ENCODE measurements around the gene COL5A3. TPM values are rescaled to one million over a fixed set of nuclear protein-coding genes. Genes with fewer than 3 reads are reported as not detected.

The COL5A3 gene
- total and polyA plus RNA-seq, 12 donors, result 0.61 to 26.2 (median 6.8) TPM

DNA sequence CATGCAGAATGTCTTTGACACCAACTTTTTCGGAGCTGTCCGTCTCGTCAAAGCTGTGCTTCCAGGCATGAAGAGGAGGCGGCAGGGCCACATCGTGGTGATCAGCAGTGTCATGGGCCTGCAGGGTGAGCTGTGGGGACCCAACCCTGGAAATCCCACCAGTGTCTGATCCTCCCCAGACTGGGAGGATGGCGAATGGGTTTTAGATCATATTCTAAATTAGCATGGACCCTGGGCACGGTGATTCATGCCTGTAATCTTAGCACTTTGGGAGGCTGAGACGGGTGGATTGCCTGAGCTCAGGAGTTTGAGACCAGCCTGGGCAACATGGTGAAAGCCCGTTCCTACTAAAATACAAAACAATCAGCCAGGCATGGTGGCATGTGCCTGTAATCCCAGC is 8.5 kb upstream of the COL5A3 start:
- H3K4me1 ChIP-seq (replicated peaks in 1 of 2), result no peaks in the 10 kb centered on the region
- no peaks in the 10 kb centered on the region for H3K27me3 ChIP-seq
- TF ChIP-seq, protein P1, sequence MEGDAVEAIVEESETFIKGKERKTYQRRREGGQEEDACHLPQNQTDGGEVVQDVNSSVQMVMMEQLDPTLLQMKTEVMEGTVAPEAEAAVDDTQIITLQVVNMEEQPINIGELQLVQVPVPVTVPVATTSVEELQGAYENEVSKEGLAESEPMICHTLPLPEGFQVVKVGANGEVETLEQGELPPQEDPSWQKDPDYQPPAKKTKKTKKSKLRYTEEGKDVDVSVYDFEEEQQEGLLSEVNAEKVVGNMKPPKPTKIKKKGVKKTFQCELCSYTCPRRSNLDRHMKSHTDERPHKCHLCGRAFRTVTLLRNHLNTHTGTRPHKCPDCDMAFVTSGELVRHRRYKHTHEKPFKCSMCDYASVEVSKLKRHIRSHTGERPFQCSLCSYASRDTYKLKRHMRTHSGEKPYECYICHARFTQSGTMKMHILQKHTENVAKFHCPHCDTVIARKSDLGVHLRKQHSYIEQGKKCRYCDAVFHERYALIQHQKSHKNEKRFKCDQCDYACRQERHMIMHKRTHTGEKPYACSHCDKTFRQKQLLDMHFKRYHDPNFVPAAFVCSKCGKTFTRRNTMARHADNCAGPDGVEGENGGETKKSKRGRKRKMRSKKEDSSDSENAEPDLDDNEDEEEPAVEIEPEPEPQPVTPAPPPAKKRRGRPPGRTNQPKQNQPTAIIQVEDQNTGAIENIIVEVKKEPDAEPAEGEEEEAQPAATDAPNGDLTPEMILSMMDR (IDR thresholded peaks at IDR 0.05), result no peak
- TF ChIP-seq POLR2A (IDR thresholded peaks at IDR 0.05), result no peak
- H3K27ac ChIP-seq, result no peak overlapping the region
- WGBS, 4 donors, result 85 to 90% (median 89%) methylated on average over 9 of the region's 9 CpGs
- no peak overlapping the region for H3K4me3 ChIP-seq
- no peak for DNase-seq
- H3K36me3 ChIP-seq (replicated peaks in 1 of 2), result no peaks in the 10 kb centered on the region
- intact Hi-C loops (cut with DNase I), result no loop called here
- H3K9me3 ChIP-seq (replicated peaks in 1 of 3), result no peaks in the 10 kb centered on the region

DNA sequence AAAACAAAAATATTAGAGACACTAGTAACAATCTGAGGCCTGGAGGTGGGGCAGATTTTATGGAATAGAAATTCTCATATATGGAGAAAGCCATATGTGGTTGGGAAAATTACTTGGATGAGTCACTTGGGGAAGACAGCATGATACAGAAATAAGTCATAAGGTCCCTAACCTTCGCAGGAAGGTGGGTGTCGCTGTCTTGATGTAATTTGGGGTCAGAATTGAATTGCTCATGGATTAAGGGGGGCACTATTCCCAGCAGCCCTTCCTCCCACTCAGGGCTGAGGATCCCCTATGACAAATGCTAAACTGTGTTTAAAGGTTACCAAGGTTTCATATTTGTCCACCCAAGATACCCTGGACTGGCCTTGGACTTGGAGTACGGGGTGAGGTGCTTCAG is 8.0 kb upstream of the COL5A3 start:
- Histone ChIP-seq H3K27ac (no peak overlapping the region), H3K9me3 (replicated peaks in 1 of 3) (no peaks in the 10 kb centered on the region), H3K4me1 (replicated peaks in 1 of 2) (no peaks in the 10 kb centered on the region), H3K4me3 (no peak overlapping the region), H3K36me3 (replicated peaks in 1 of 2) (no peaks in the 10 kb centered on the region), H3K27me3 (peaks cover 3% of the 10 kb centered on the region)
- 57 to 78% (median 72%) methylated on average over 3 of the region's 3 CpGs for WGBS, 4 donors
- DNase-seq, result no peak
- intact Hi-C loops (cut with DNase I), result no loop called here
- TF ChIP-seq, protein P1 (IDR thresholded peaks at IDR 0.05), result no peak
- TF ChIP-seq POLR2A (IDR thresholded peaks at IDR 0.05), result no peak

DNA sequence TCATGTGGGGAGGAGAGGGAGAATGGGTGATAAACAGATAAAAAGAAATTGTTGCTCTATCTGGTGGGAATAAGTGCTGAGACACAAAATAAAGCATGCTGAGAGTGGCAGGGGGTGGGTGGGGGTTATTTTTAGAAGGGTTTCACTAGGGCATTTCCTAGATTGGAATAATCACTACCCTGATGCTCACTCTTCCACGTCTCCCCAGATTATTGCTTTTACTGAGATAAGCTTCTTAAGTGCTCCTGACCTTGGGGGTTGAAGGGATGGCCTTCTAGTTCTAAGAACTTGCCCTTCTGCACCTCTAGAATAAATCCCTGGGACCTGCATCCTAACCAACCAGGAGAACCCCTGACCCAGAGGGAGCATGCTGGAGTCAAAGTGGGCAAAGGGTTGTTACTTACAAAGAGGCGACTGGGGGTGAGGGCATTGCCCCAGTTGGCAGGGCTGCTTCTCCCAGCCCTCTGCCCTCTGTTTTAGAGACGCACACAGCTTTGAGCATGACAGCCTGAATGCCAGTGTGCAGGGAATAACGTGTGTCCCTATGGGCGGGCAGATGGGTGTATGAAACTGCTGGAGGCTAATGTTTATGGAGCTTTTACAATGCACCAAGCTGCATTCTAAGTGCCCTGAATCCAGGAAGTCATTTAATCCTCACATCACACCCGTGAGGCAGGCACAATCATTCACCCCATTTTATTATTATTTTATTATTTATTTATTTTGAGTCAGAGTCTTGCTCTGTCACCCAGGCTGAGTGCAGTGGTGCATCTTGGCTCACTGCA is 3.7 kb upstream of the COL5A3 start:
- TF ChIP-seq, protein P1 (IDR thresholded peaks at IDR 0.05), result no peak
- TF ChIP-seq POLR2A (IDR thresholded peaks at IDR 0.05), result no peak
- DNase-seq, result no peak
- H3K4me1 ChIP-seq (replicated peaks in 1 of 2), result peaks cover 0 to 3% of the 10 kb centered on the region in 2 donors
- peaks cover 28% of the 10 kb centered on the region for H3K27me3 ChIP-seq
- intact Hi-C loops (cut with DNase I), result no loop called here
- no peaks in the 10 kb centered on the region for H3K36me3 ChIP-seq (replicated peaks in 1 of 2)
- H3K9me3 ChIP-seq (replicated peaks in 1 of 3), result no peaks in the 10 kb centered on the region
- H3K27ac ChIP-seq, result no peak overlapping the region
- 37 to 48% (median 42%) methylated on average over 6 of the region's 6 CpGs for whole genome bisulfite sequencing, 4 donors
- no peak overlapping the region for H3K4me3 ChIP-seq

DNA sequence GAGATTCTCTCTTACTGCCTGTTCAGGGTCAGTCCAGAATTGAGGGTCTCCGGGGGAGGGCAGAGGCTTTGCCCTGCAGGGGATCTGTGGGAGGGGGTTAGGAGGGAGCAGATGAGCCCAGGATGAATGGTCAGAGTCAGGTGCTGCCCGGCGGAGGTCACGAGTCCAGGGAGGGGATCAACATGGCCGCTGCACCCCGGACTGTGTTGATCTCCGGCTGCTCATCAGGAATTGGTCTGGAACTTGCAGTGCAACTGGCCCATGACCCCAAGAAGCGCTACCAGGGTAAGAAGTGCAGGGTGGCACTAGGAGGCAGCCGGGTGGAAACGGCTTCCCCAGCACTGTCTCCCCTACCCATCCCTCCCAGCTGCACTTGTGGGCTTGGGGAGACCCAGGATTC is 3.0 kb upstream of the COL5A3 start, which contains the start of gene RDH8:
Gene RDH8, plus strand, starts transcription at position 168 of the 400 bp plus-strand sequence. Its CDS starts 15 bp downstream, at position 183.
- 48 to 58% (median 49%) methylated on average over 8 to 10 of the region's 10 CpGs for WGBS, 4 donors
- no peak for DNase-seq
- H3K4me3 ChIP-seq, result no peak within 1 kb of the TSS
- peaks cover 28% of the 10 kb centered on the region for H3K27me3 ChIP-seq
- H3K36me3 ChIP-seq (replicated peaks in 1 of 2), result no peaks in the 10 kb centered on the region
- no peak within 1 kb of the TSS for H3K27ac ChIP-seq
- TF ChIP-seq, protein P1 (IDR thresholded peaks at IDR 0.05), result no peak
- no peak for TF ChIP-seq POLR2A (IDR thresholded peaks at IDR 0.05)
- peaks cover 0 to 3% of the 10 kb centered on the region in 2 donors for H3K4me1 ChIP-seq (replicated peaks in 1 of 2)
- H3K9me3 ChIP-seq (replicated peaks in 1 of 3), result no peaks in the 10 kb centered on the region
- intact Hi-C loops (cut with DNase I), result no loop called here
